HepG2 (cell line): ENCODE results near the gene NUDCD3. TPM values are rescaled to one million over a fixed set of nuclear protein-coding genes. Genes with fewer than 3 reads are reported as not detected.

Experiments
- ATAC-seq: fragments of 200-7000 bp; cut with Tn5 transposase; 3 replicates; pipeline ENCODE4 v1.9.1; 2020; ENCODE audit warnings: mild to moderate bottlenecking, moderate library complexity
- BruUV-seq: library from RNA; stranded (reverse); fragments of 400-500 nt; replicated peaks from 2 replicates; lab custom pipeline; 2021; lab: Mats Ljungman, UMichigan
- CTCF ChIA-PET: fragments of 300-600 bp; formaldehyde crosslinking; extraction: SDS; loops from one replicate; lab custom pipeline; 2021; ENCODE audit warnings: low total read pairs, inconsistent platforms, low intra/inter-chr PET ratio; lab: Yijun Ruan, JAX
- POLR2A ChIA-PET: fragments of 350-600 bp; sonication (Branson Sonifier 250); formaldehyde crosslinking; loops from one replicate; lab custom pipeline; 2020; ENCODE audit warnings: antibody characterized with exemption, inconsistent platforms; lab: Yijun Ruan, JAX
- DNase-seq: peaks from one replicate; pipeline ENCODE4 v3.0.0-alpha.2; 2015; ENCODE audit warnings: low spot score
- FAIRE-seq: peaks from 3 replicates; lab custom pipeline; 2011; peaks lifted over from hg19 to GRCh38; lab: Jason Lieb, UNC
- H2AFZ ChIP-seq: one replicate; pipeline ENCODE4 v1.6.1; 2011; ENCODE audit warnings: low read length, inconsistent platforms
- H3K27ac ChIP-seq: fragments of 300-600 bp; 3 replicates; pipeline ENCODE4 v1.8.0; 2011; ENCODE audit warnings: mixed run types, mild to moderate bottlenecking, mixed read lengths, low read length, inconsistent platforms; ENCODE audit not compliant: insufficient read depth; ENCODE audit errors: extremely low read length
- H3K27me3 ChIP-seq, 2 experiments: fragments of 200-600 bp in 1 of 2; 2 replicates in 1 of 2; 3 replicates in 1 of 2; pipeline versions ENCODE4 v1.6.0 to v1.8.0; 2011; ENCODE audit warnings: low read length in 2 of 2, mild to moderate bottlenecking in 2 of 2, moderate library complexity in 2 of 2, inconsistent platforms in 1 of 2; ENCODE audit not compliant: insufficient read depth in 2 of 2, control insufficient read depth in 1 of 2
- H3K36me3 ChIP-seq, 2 experiments: fragments of 200-600 bp in 1 of 2; replicated peaks in 1 of 2; 2 replicates in 1 of 2; 3 replicates in 1 of 2; pipeline versions ENCODE4 v1.5.1 to v1.8.0; 2011; ENCODE audit warnings: low read length in 2 of 2, inconsistent platforms in 1 of 2; ENCODE audit not compliant: insufficient read depth in 2 of 2, control insufficient read depth in 1 of 2
- H3K4me1 ChIP-seq: 2 replicates; pipeline ENCODE4 v1.5.1; 2012; ENCODE audit warnings: low read length, inconsistent platforms; ENCODE audit not compliant: insufficient read depth
- H3K4me2 ChIP-seq: 2 replicates; pipeline ENCODE4 v1.6.0; 2011; ENCODE audit warnings: low read depth, low read length, inconsistent platforms
- H3K4me3 ChIP-seq, 3 experiments: fragments of 200-600 bp in 1 of 3; sonication (generic), shearing (Covaris generic) in 1 of 3; replicated peaks in 1 of 3; 2 replicates each; pipeline ENCODE4 v1.5.1; 2011 to 2016; ENCODE audit warnings: low read length in 3 of 3, inconsistent platforms in 2 of 3, low read depth in 2 of 3, mild to moderate bottlenecking in 2 of 3, control low read depth in 1 of 3, mixed read lengths in 1 of 3; ENCODE audit not compliant: insufficient read depth in 1 of 3
- H3K79me2 ChIP-seq: one replicate; pipeline ENCODE4 v1.6.1; 2011; ENCODE audit warnings: low read length, inconsistent platforms; ENCODE audit not compliant: insufficient read depth
- H3K9ac ChIP-seq: 2 replicates; pipeline ENCODE4 v1.6.0; 2011; ENCODE audit warnings: mild to moderate bottlenecking, low read depth, low read length, inconsistent platforms; ENCODE audit not compliant: insufficient read depth
- H3K9me3 ChIP-seq: 2 replicates; pipeline ENCODE4 v1.5.1; 2012; ENCODE audit warnings: mild to moderate bottlenecking, low read length
- H4K20me1 ChIP-seq: 2 replicates; pipeline ENCODE4 v1.6.0; 2011; ENCODE audit warnings: inconsistent platforms, mild to moderate bottlenecking, low read length, moderate library complexity; ENCODE audit not compliant: insufficient read depth
- MAFK ChIP-seq, 2 experiments: IDR thresholded peaks in 1 of 2; conservative IDR thresholded peaks in 1 of 2; 2 replicates each; pipeline ENCODE4 v1.6.1; 2011; ENCODE audit warnings: improper control_type of control experiment in 2 of 2, low read length in 2 of 2
- NPAS2 ChIP-seq: sonication (generic); formaldehyde crosslinking; IDR thresholded peaks from 2 replicates; pipeline ENCODE4 v1.8.0; 2022; ENCODE audit warnings: mild to moderate bottlenecking, missing genetic modification reagents, borderline replicate concordance
- SRF ChIP-seq: IDR thresholded peaks from 2 replicates; pipeline ENCODE4 v1.6.1; 2011; ENCODE audit warnings: mild to moderate bottlenecking, low read depth, low read length, moderate library complexity
- ZBTB3 ChIP-seq: sonication (generic); formaldehyde crosslinking; IDR thresholded peaks from 2 replicates; pipeline ENCODE4 v1.4.0; 2020; ENCODE audit warnings: low read depth, mild to moderate bottlenecking, moderate library complexity, missing genetic modification reagents, borderline replicate concordance
- WGBS: methylation state at CpG from one replicate; pipeline ENCODE4 v1.1.6; 2017; ENCODE audit warnings: low lambda C conversion rate; 5-methylcytosine and 5-hydroxymethylcytosine counted together
- in situ Hi-C: cut with HindIII; loops from 2 replicates; pipeline ENCODE4 v1.10.0; 2017; ENCODE audit warnings: low pct_unique_long_range_greater_than_20kb; ENCODE audit not compliant: extremely low pct_ligation_motif_present
- intact Hi-C: fragments of 100-400 bp; cut with micrococcal nuclease; formaldehyde crosslinking; loops from one replicate; pipeline ENCODE4 v1.10.0; 2022; ENCODE audit not compliant: unreplicated experiment
- polyA plus RNA-seq, 8 experiments: library from polyadenylated mRNA; depleted of rRNA in 3 of 8; stranded (reverse) in 7 of 8; unstranded in 1 of 8; fragments of >200 nt; fragmentation: Illumina TruSeq in 4 of 8; extraction: Trizol in 4 of 8; gene quantifications; 2 replicates each; pipeline versions ENCODE4 v1.2.1 to v1.2.3, GENCODE V29; 2011 to 2016; ENCODE audit warnings: low read depth in 4 of 8, missing spikeins in 1 of 8, mixed read lengths in 1 of 8; ENCODE audit not compliant: insufficient read depth in 1 of 8
- total RNA-seq, 5 experiments: library from RNA; depleted of rRNA; stranded (reverse); fragments of >200 nt; fragmentation: Illumina TruSeq; extraction: Trizol; gene quantifications; 2 replicates each; pipeline ENCODE4 v1.2.3, GENCODE V29; 2016; ENCODE audit warnings: low read depth in 1 of 5
- TF ChIP-seq, protein P1 (sequence below): sonication (generic); formaldehyde crosslinking; conservative IDR thresholded peaks from 2 replicates; pipeline ENCODE4 v1.4.0; 2020; ENCODE audit warnings: missing genetic modification reagents

NUDCD3 gene
- total and polyA plus RNA-seq, 2 of the 13 experiments (the other 11 are each of a cell fraction or from before 2014, with no cell fraction given): 20.8 to 49.9 TPM

DNA sequence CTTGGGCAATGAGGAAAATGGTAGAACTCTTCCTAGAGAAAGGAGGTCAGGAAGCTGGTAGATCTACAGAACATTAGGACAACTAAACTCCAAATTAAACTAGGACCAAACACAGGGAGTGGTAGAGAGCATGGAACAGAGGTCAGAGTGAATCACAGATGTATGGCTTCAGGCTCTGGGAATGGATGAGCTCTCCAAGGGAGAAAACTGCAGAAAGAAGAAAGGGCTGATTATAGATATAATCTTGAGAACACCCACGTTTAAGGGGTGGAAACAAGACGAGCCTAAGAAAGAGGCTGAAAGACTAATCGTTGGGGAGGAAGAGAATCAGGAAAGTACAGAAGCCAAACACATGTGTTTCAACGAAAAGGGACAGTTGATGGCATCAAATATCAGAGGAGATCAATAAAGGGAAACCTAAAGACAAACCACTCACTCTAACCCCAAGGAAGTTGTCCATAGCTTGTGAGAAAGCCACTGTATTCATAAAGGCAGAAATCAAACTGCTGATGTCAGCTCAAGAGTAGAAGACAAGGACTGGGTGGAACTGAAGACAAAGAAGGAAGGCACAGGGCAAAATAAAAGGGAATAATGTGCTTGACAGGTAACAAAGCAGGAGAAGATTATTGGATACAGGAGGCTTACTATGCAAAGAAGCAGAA lies 41.4 kb downstream of the NUDCD3 start:
- peaks cover 18 to 68% of the 10 kb centered on the region in 2 experiments for H3K36me3 ChIP-seq
- no peaks in the 10 kb centered on the region for H3K9me3 ChIP-seq
- ChIA-PET POLR2A (no interaction called here), CTCF (no interaction called here)
- H3K27ac ChIP-seq: no peak overlapping the region
- no peak overlapping the region for H3K4me3 ChIP-seq
- no peak overlapping the region for H3K4me2 ChIP-seq
- FAIRE-seq (no peak), ATAC-seq (no peak), DNase-seq (no peak)
- no peak overlapping the region for H3K9ac ChIP-seq
- TF ChIP-seq, protein P1, sequence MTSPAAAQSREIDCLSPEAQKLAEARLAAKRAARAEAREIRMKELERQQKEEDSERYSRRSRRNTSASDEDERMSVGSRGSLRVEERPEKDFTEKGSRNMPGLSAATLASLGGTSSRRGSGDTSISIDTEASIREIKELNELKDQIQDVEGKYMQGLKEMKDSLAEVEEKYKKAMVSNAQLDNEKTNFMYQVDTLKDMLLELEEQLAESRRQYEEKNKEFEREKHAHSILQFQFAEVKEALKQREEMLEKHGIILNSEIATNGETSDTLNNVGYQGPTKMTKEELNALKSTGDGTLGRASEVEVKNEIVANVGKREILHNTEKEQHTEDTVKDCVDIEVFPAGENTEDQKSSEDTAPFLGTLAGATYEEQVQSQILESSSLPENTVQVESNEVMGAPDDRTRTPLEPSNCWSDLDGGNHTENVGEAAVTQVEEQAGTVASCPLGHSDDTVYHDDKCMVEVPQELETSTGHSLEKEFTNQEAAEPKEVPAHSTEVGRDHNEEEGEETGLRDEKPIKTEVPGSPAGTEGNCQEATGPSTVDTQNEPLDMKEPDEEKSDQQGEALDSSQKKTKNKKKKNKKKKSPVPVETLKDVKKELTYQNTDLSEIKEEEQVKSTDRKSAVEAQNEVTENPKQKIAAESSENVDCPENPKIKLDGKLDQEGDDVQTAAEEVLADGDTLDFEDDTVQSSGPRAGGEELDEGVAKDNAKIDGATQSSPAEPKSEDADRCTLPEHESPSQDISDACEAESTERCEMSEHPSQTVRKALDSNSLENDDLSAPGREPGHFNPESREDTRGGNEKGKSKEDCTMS: no peak
- TF ChIP-seq MAFK (conservative IDR thresholded peaks at IDR 0.05 in 1 of 2, IDR thresholded peaks at IDR 0.05 in 1 of 2; ENCODE audit: low read length in 2 of 2): peak in 1 of 2 experiments; percentile 37; a peak in 1 of 4 replicates
- no peak for TF ChIP-seq ZBTB3 (CRISPR knock-in tag)
- BruUV-seq: no TSS peak
- no peak overlapping the region for H2AFZ ChIP-seq
- 91% methylated on average over 4 of the region's 4 CpGs for WGBS
- intact Hi-C loops (no loop called here), in situ Hi-C loops (no loop called here)
- H3K79me2 ChIP-seq: peaks cover 17% of the 10 kb centered on the region
- H3K27me3 ChIP-seq: no peaks in the 10 kb centered on the region
- no peaks in the 10 kb centered on the region for H3K4me1 ChIP-seq
- no peaks in the 10 kb centered on the region for H4K20me1 ChIP-seq

DNA sequence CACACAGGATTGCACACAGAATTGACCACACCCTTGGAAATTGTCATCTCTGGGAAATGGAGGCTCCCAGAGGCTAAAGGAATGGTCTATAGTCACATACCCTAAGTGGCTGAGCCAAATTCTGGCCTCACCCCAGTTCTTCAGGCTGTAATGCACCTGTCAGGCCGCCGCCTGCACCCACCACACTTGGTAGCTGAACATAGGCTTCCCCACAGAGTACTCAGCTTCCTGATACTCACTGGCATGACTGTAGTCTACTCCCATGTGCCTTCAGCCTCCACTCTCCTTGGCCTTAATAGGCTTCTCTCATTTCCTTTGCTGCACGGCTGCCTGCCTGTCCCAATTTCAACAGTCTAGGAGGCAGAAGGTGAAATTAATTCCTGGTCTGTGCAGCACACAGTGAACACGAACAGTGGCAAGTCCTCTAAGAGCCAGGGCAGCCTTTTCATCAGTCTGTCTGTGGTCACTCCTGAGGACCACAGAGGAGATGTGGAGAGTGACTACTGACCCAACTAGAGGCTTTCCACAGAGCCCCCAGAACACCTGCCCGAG lies 42.5 kb downstream of the NUDCD3 start:
- CTCF ChIA-PET: no interaction called here
- Histone ChIP-seq H3K9ac (no peak overlapping the region), H3K79me2 (peaks cover 18% of the 10 kb centered on the region), H3K27ac (no peak overlapping the region), H3K4me3 (no peak overlapping the region), H3K4me1 (no peaks in the 10 kb centered on the region), H3K4me2 (no peak overlapping the region), H3K36me3 (peaks cover 18 to 70% of the 10 kb centered on the region in 2 experiments), H4K20me1 (no peaks in the 10 kb centered on the region), H3K9me3 (no peaks in the 10 kb centered on the region), H3K27me3 (no peaks in the 10 kb centered on the region), H2AFZ (no peak overlapping the region)
- DNase-seq: no peak
- no TSS peak for BruUV-seq
- intact Hi-C loops: no loop called here
- no peak for ATAC-seq
- FAIRE-seq: no peak
- in situ Hi-C loops: no loop called here
- TF ChIP-seq SRF: no peak
- TF ChIP-seq NPAS2 (CRISPR knock-in tag): no peak
- POLR2A ChIA-PET: no interaction called here
- 98% methylated on average over 5 of the region's 5 CpGs for WGBS
